GM21515 (cell line): Measurements from ENCODE around the gene ROR2.
"Not testable (repeated sequence)": the region's sequence is repeated elsewhere in the genome, so short reads cannot be mapped to it uniquely, and the experiment has no call there.

ENCODE experiments used
- ATAC-seq: cut with Tn5 transposase; IDR thresholded peaks from one replicate; pipeline ENCODE4 v1.9.1; 2021; ENCODE audit not compliant: unreplicated experiment

The ROR2 gene

GRCh38 chr9:91924090-91924489, 25.9 kb downstream of the ROR2 start:
- ATAC-seq = no peak

- no peak for ATAC-seq
These were observed 26.9 kb downstream of the ROR2 start for GRCh38 chr9:91923145-91923544.

- no peak for ATAC-seq
These were observed 28.7 kb downstream of the ROR2 start for GRCh38 chr9:91921371-91921770.

DNA sequence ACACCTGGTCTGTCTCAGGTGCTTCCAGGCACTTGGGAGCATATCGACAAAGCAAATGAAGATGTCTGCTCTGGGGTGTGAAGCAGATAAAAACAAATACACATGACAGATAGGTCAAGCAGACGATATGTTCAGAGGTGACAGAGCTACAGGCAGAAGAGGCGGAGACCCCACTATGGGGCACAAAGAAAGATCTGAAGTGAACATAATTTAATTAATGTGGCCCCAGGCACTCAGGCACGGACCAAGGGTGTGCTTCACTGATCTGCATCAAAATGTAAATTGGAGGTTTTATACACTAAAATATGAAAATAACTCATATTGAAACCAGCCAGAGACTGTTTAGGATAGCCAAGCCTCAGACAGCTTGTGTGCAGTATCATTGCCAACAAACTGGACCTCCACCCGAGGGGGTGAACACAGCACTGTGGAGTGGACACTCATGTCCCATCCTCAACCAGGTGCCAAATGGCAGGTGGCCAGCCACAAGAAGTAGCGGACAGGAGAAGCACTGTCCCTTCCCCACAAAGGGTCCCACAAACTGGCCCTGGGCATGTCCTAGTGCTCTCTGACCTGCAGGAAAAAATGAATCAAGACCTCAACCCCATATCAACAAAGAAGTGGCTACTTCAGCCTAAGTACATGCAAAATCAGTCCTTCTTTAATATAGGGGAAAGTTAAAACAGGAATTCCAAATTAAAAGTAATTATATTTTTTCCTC, 29.2 kb downstream of the ROR2 start:
- no peak for ATAC-seq

DNA sequence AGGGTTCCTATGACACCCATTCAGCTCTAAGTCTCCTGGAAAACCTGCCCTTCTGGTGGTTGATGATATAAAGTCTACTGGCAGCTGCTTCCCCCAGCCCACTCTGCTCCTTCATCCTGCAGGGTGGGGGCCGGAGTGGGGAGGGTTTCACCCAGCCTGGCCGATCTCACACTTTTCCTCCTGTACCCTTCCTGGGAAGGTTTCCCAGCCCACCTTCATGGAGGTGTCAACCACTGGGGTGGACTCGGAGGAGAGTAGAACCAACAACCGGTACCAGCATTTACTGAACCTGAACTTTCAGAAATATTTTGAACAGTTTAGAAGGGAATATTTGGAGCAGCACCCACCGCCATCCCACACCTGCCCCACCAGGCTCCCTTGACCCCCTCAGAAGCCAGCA, 30.4 kb downstream of the ROR2 start:
- ATAC-seq = no peak

- ATAC-seq = no peak
These were observed 32.6 kb downstream of the ROR2 start for GRCh38 chr9:91917436-91917835.

DNA sequence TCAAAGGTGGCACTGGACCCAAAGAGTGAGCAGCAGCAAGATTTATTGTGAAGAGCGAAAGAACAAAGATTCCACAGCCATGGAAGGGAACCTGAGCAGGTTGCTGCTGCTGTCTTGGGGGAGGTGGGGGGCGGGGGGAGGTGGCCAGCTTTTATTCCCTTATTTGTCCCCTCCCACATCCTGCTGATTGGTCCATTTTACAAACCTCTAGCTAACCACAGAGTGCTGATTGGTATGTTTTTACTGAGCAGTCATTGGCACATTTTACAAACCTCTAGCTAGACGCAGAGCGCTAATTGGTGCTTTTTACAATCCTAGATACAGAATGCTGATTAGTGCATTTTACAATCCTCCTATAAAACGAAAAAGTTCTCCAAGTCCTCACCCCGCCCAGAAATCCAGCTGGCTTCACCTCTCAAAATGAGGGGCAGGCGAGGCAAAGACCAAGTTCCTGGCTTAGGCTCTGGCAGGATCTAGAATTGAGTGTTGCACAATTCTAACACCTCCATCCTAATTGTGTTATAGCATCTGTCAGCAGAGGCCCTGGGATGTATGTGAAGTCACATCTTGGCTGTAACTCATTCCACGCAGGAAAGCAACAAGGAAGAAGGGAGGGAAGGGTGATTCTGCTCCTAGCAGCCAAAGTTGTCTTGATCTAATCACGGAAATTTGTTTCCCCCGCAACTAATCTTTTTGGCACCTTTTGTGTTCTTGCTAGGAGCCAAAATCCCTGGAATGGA, 34.3 kb downstream of the ROR2 start:
- no peak for ATAC-seq

DNA sequence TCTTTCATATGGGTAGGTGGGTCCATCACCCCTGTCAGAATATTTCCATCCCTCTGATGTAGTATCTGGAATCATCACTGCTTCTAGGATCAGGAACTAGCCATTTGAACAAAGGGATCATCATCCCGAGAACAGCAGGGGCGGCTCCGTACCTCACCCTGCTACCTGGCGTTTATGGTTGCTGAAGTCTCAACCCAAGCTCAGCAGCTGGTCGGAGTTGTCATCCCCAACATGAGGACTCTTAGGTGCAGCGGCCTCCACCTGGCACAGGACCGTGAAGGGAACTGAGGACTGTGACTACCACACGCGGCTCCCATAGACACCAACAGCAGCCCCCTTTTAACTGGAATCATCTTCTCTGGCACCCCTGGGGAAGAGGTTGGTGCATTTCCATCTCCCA, 35.1 kb downstream of the ROR2 start:
- no peak for ATAC-seq

- ATAC-seq = no peak
These were observed 35.6 kb downstream of the ROR2 start for GRCh38 chr9:91914404-91914803.

DNA sequence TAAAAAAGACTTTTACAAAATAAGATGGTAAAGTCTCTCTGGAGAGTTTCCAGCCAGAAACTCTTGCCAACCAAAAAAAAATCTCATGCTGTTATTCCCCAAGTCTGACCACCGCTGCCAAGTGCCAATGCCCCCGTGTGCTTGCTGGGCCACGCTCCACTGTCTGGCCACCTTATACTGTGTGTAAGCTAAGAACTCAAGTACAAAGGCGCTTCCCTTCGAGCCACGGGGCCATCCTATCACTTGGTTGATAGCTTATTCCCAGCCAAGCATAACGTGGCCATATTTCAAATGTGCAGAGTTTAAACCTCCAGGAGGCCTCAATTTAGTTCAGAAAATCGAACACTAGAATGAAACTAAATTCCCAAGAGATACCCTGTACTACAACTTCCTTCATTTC, 36.0 kb downstream of the ROR2 start:
- no peak for ATAC-seq

GRCh38 chr9:91913096-91913495, 36.9 kb downstream of the ROR2 start:
- no peak for ATAC-seq

DNA sequence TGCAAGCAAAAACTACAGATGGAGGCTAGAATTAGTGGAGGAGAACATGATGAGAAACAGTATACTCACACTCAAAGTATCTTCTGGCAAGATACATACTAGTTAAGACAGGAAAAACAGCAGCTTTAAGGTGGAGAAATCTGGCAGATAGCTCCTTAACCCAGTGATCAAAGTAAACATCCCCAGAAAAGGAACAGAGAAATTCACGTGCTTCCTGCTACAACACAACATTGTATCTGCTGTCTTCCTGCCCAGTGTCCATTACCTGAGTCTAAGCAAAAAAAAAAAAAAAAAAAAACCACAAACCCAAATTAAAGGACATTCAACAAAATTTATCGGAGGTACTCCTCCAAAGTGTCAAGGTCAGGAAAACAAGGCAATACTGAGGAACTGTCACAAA, 38.4 kb downstream of the ROR2 start:
- no peak for ATAC-seq

- not testable (repeated sequence) for ATAC-seq
These were observed 40.8 kb downstream of the ROR2 start for GRCh38 chr9:91909256-91909655.

DNA sequence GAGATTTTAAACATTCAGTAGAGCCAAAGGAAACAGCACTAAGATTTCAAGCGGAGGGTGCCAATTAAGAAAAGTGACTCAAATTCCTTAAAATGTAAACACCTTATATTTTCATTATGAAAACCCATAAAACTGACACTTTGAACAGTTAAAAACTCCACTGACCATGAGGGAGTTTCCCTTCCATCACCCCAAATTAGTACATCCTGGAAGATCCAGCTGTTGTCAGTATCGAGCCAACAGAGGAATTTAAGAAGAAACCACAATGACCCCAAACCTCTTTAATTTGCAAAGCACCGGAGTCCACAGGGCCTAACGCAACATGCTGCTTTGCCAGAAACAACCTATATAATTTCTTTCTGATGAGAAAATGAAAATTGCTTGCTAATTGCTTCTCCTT, 41.3 kb downstream of the ROR2 start:
- ATAC-seq = no peak

DNA sequence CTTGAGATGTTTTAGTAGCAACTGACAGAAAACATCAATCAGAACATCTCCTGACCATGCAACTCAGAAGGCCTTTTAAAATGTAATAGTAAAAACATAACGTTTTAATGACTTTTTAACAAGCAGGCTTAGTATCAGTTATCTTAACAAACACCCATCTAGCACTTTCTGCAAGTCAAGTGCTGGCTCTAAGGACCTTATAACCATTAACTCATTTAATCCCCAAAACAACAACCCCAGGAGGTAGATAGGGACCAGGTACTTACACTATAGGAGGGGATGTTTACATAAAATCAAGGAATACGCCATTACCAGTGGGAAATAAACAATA, 41.8 kb downstream of the ROR2 start:
- no peak for ATAC-seq

GRCh38 chr9:91907484-91908292, 42.3 kb downstream of the ROR2 start:
- no peak for ATAC-seq

DNA sequence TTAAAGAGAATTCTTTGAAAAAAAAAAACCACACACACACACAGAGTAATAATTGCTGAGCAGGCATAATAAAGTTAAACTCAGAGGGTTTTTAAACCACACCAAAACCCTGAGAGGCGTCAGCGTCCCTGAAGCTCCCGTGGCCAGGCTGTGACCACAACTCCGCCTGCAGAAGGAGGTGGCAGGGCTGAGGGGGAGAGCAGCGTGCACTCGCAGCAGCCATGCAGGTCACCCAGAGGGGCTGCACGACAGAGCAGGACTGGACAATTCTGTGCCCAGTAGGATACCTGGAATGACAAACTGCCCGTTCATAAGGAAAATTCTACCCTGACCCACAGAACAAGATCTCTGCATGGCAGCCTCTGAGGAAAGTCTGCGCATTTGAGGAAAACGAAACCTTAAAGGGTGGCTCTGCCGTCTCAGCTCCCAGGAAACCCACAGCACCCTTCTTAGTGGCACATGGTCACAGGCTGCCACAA, 44.0 kb downstream of the ROR2 start:
- ATAC-seq = no peak

GRCh38 chr9:91905237-91905650, 44.8 kb downstream of the ROR2 start:
- no peak for ATAC-seq

- ATAC-seq = no peak
These were observed 45.3 kb downstream of the ROR2 start for GRCh38 chr9:91904588-91905236.

GRCh38 chr9:91903126-91903911, 46.7 kb downstream of the ROR2 start:
- ATAC-seq = no peak
